Neural crest cell (in vitro differentiated cells): Measurements from ENCODE around the gene ANAPC4. TPM values are rescaled to one million over a fixed set of nuclear protein-coding genes. Genes with fewer than 3 reads are reported as not detected.

Experiments
- DNase-seq: peaks from one replicate; pipeline ENCODE4 v3.0.0; 2021; ENCODE audit warnings: low read depth, mixed read lengths, low spot score
- H3K27ac Mint-ChIP-seq: one replicate; pipeline ENCODE4 v1.8.0; 2021; ENCODE audit warnings: mild to moderate bottlenecking, mixed read lengths; ENCODE audit not compliant: unreplicated experiment
- H3K27me3 Mint-ChIP-seq: 2 replicates; pipeline ENCODE4 v1.8.0; 2021; ENCODE audit warnings: low read depth, mild to moderate bottlenecking, mixed read lengths
- H3K36me3 Mint-ChIP-seq: 2 replicates; pipeline ENCODE4 v1.8.0; 2021; ENCODE audit warnings: low read depth, mild to moderate bottlenecking, mixed read lengths
- H3K4me1 Mint-ChIP-seq: 2 replicates; pipeline ENCODE4 v1.8.0; 2021; ENCODE audit warnings: mixed read lengths
- H3K4me3 Mint-ChIP-seq: one replicate; pipeline ENCODE4 v1.8.0; 2021; ENCODE audit warnings: mild to moderate bottlenecking, mixed read lengths
- H3K9me3 Mint-ChIP-seq: 2 replicates; pipeline ENCODE4 v1.8.0; 2021; ENCODE audit warnings: mixed read lengths
- CTCF ChIP-seq: fragments of 200-600 bp; sonication (generic); conservative IDR thresholded peaks from 2 replicates; pipeline ENCODE4 v1.5.0; 2021; ENCODE audit warnings: antibody characterized with exemption, mild to moderate bottlenecking
- total RNA-seq: library from RNA; stranded (reverse); gene quantifications from 2 replicates; pipeline ENCODE4 v1.2.1, GENCODE V29; 2021

ANAPC4 gene
- total RNA-seq, 1 donor from 2014 or later = 34.1 TPM

- Mint-ChIP-seq H3K36me3 (no peaks in the 10 kb centered on the region), H3K4me3 (no peak overlapping the region), H3K9me3 (no peaks in the 10 kb centered on the region), H3K4me1 (no peaks in the 10 kb centered on the region), H3K27ac (no peak overlapping the region), H3K27me3 (no peaks in the 10 kb centered on the region)
- TF ChIP-seq CTCF = no peak
- DNase-seq = no peak
Measured at GRCh38 chr4:25450491-25450901, 73.4 kb downstream of the ANAPC4 start.

- no peak for TF ChIP-seq CTCF
- DNase-seq = no peak
- Mint-ChIP-seq H3K27ac (no peak overlapping the region), H3K9me3 (no peaks in the 10 kb centered on the region), H3K27me3 (no peaks in the 10 kb centered on the region), H3K4me1 (no peaks in the 10 kb centered on the region), H3K4me3 (no peak overlapping the region), H3K36me3 (no peaks in the 10 kb centered on the region)
Measured at GRCh38 chr4:25451676-25452075, 74.6 kb downstream of the ANAPC4 start.

- no peak for DNase-seq
- no peak overlapping the region for H3K4me3 Mint-ChIP-seq
- H3K36me3 Mint-ChIP-seq = no peaks in the 10 kb centered on the region
- TF ChIP-seq CTCF = no peak
- H3K9me3 Mint-ChIP-seq = no peaks in the 10 kb centered on the region
- H3K27me3 Mint-ChIP-seq = no peaks in the 10 kb centered on the region
- H3K4me1 Mint-ChIP-seq = no peaks in the 10 kb centered on the region
- H3K27ac Mint-ChIP-seq = no peak overlapping the region
Measured at GRCh38 chr4:25452081-25452480, 75.0 kb downstream of the ANAPC4 start.

- Mint-ChIP-seq H3K27ac (no peak overlapping the region), H3K4me1 (no peaks in the 10 kb centered on the region), H3K36me3 (no peaks in the 10 kb centered on the region), H3K9me3 (no peaks in the 10 kb centered on the region), H3K27me3 (no peaks in the 10 kb centered on the region), H3K4me3 (no peak overlapping the region)
- no peak for DNase-seq
- TF ChIP-seq CTCF = no peak
Measured at GRCh38 chr4:25454476-25454875, 77.4 kb downstream of the ANAPC4 start.

- DNase-seq = no peak
- Mint-ChIP-seq H3K27ac (no peak overlapping the region), H3K9me3 (no peaks in the 10 kb centered on the region), H3K4me1 (no peaks in the 10 kb centered on the region), H3K4me3 (no peak overlapping the region), H3K36me3 (no peaks in the 10 kb centered on the region), H3K27me3 (no peaks in the 10 kb centered on the region)
- TF ChIP-seq CTCF = no peak
Measured at GRCh38 chr4:25457053-25457715, 80.1 kb downstream of the ANAPC4 start.
